HepG2 (cell line): Measurements from ENCODE around the gene KIF9. TPM values are rescaled to one million over a fixed set of nuclear protein-coding genes. Genes with fewer than 3 reads are reported as not detected.

Experiments used
- ATAC-seq: fragments of 200-7000 bp; cut with Tn5 transposase; 3 replicates; pipeline ENCODE4 v1.9.1; 2020; ENCODE audit warnings: mild to moderate bottlenecking, moderate library complexity
- BruUV-seq: library from RNA; stranded (reverse); fragments of 400-500 nt; replicated peaks from 2 replicates; lab custom pipeline; 2021; lab: Mats Ljungman, UMichigan
- CTCF ChIA-PET: fragments of 300-600 bp; formaldehyde crosslinking; extraction: SDS; loops from one replicate; lab custom pipeline; 2021; ENCODE audit warnings: low total read pairs, inconsistent platforms, low intra/inter-chr PET ratio; lab: Yijun Ruan, JAX
- POLR2A ChIA-PET: fragments of 350-600 bp; sonication (Branson Sonifier 250); formaldehyde crosslinking; loops from one replicate; lab custom pipeline; 2020; ENCODE audit warnings: antibody characterized with exemption, inconsistent platforms; lab: Yijun Ruan, JAX
- DNase-seq: peaks from one replicate; pipeline ENCODE4 v3.0.0-alpha.2; 2015; ENCODE audit warnings: low spot score
- FAIRE-seq: peaks from 3 replicates; lab custom pipeline; 2011; peaks lifted over from hg19 to GRCh38; lab: Jason Lieb, UNC
- H2AFZ ChIP-seq: one replicate; pipeline ENCODE4 v1.6.1; 2011; ENCODE audit warnings: low read length, inconsistent platforms
- H3K27ac ChIP-seq: fragments of 300-600 bp; 3 replicates; pipeline ENCODE4 v1.8.0; 2011; ENCODE audit warnings: mixed run types, mild to moderate bottlenecking, mixed read lengths, low read length, inconsistent platforms; ENCODE audit not compliant: insufficient read depth; ENCODE audit errors: extremely low read length
- H3K27me3 ChIP-seq, 2 experiments: fragments of 200-600 bp in 1 of 2; 2 replicates in 1 of 2; 3 replicates in 1 of 2; pipeline versions ENCODE4 v1.6.0 to v1.8.0; 2011; ENCODE audit warnings: low read length in 2 of 2, mild to moderate bottlenecking in 2 of 2, moderate library complexity in 2 of 2, inconsistent platforms in 1 of 2; ENCODE audit not compliant: insufficient read depth in 2 of 2, control insufficient read depth in 1 of 2
- H3K36me3 ChIP-seq, 2 experiments: fragments of 200-600 bp in 1 of 2; replicated peaks in 1 of 2; 2 replicates in 1 of 2; 3 replicates in 1 of 2; pipeline versions ENCODE4 v1.5.1 to v1.8.0; 2011; ENCODE audit warnings: low read length in 2 of 2, inconsistent platforms in 1 of 2; ENCODE audit not compliant: insufficient read depth in 2 of 2, control insufficient read depth in 1 of 2
- H3K4me1 ChIP-seq: 2 replicates; pipeline ENCODE4 v1.5.1; 2012; ENCODE audit warnings: low read length, inconsistent platforms; ENCODE audit not compliant: insufficient read depth
- H3K4me2 ChIP-seq: 2 replicates; pipeline ENCODE4 v1.6.0; 2011; ENCODE audit warnings: low read depth, low read length, inconsistent platforms
- H3K4me3 ChIP-seq, 3 experiments: fragments of 200-600 bp in 1 of 3; sonication (generic), shearing (Covaris generic) in 1 of 3; replicated peaks in 1 of 3; 2 replicates each; pipeline ENCODE4 v1.5.1; 2011 to 2016; ENCODE audit warnings: low read length in 3 of 3, inconsistent platforms in 2 of 3, low read depth in 2 of 3, mild to moderate bottlenecking in 2 of 3, control low read depth in 1 of 3, mixed read lengths in 1 of 3; ENCODE audit not compliant: insufficient read depth in 1 of 3
- H3K79me2 ChIP-seq: one replicate; pipeline ENCODE4 v1.6.1; 2011; ENCODE audit warnings: low read length, inconsistent platforms; ENCODE audit not compliant: insufficient read depth
- H3K9ac ChIP-seq: 2 replicates; pipeline ENCODE4 v1.6.0; 2011; ENCODE audit warnings: mild to moderate bottlenecking, low read depth, low read length, inconsistent platforms; ENCODE audit not compliant: insufficient read depth
- H3K9me3 ChIP-seq: 2 replicates; pipeline ENCODE4 v1.5.1; 2012; ENCODE audit warnings: mild to moderate bottlenecking, low read length
- H4K20me1 ChIP-seq: 2 replicates; pipeline ENCODE4 v1.6.0; 2011; ENCODE audit warnings: inconsistent platforms, mild to moderate bottlenecking, low read length, moderate library complexity; ENCODE audit not compliant: insufficient read depth
- ATF1 ChIP-seq: IDR thresholded peaks from 2 replicates; pipeline ENCODE4 v1.6.1; 2016; ENCODE audit warnings: mild to moderate bottlenecking, control low read depth
- RBM22 ChIP-seq: fragments of 200-400 bp; formaldehyde crosslinking; optimal IDR thresholded peaks from 2 replicates; pipeline ENCODE3; 2017; ENCODE audit warnings: mild to moderate bottlenecking, low read length, moderate library complexity
- TSC22D2 ChIP-seq: sonication (generic); formaldehyde crosslinking; IDR thresholded peaks from 2 replicates; pipeline ENCODE4 v1.5.1; 2020; ENCODE audit warnings: missing genetic modification reagents, mild to moderate bottlenecking, borderline replicate concordance
- ZFP37 ChIP-seq: sonication (generic); formaldehyde crosslinking; IDR thresholded peaks from 2 replicates; pipeline ENCODE4 v1.4.0; 2020; ENCODE audit warnings: missing genetic modification reagents, borderline replicate concordance
- ZNF207 ChIP-seq: fragments of 450-650 bp; IDR thresholded peaks from 2 replicates; pipeline ENCODE4 v1.6.1; 2016; ENCODE audit warnings: antibody characterized with exemption, borderline replicate concordance
- ZNF260 ChIP-seq: sonication (generic); formaldehyde crosslinking; IDR thresholded peaks from 2 replicates; pipeline ENCODE4 v1.4.0; 2020; ENCODE audit warnings: missing genetic modification reagents, low read depth, mild to moderate bottlenecking, borderline replicate concordance
- ZNF3 ChIP-seq: IDR thresholded peaks from 2 replicates; pipeline ENCODE4 v1.7.0; 2017; ENCODE audit warnings: inconsistent platforms
- WGBS: methylation state at CpG from one replicate; pipeline ENCODE4 v1.1.6; 2017; ENCODE audit warnings: low lambda C conversion rate; 5-methylcytosine and 5-hydroxymethylcytosine counted together
- in situ Hi-C: cut with HindIII; loops from 2 replicates; pipeline ENCODE4 v1.10.0; 2017; ENCODE audit warnings: low pct_unique_long_range_greater_than_20kb; ENCODE audit not compliant: extremely low pct_ligation_motif_present
- intact Hi-C: fragments of 100-400 bp; cut with micrococcal nuclease; formaldehyde crosslinking; loops from one replicate; pipeline ENCODE4 v1.10.0; 2022; ENCODE audit not compliant: unreplicated experiment
- polyA plus RNA-seq, 8 experiments: library from polyadenylated mRNA; depleted of rRNA in 3 of 8; stranded (reverse) in 7 of 8; unstranded in 1 of 8; fragments of >200 nt; fragmentation: Illumina TruSeq in 4 of 8; extraction: Trizol in 4 of 8; gene quantifications; 2 replicates each; pipeline versions ENCODE4 v1.2.1 to v1.2.3, GENCODE V29; 2011 to 2016; ENCODE audit warnings: low read depth in 4 of 8, missing spikeins in 1 of 8, mixed read lengths in 1 of 8; ENCODE audit not compliant: insufficient read depth in 1 of 8
- total RNA-seq, 5 experiments: library from RNA; depleted of rRNA; stranded (reverse); fragments of >200 nt; fragmentation: Illumina TruSeq; extraction: Trizol; gene quantifications; 2 replicates each; pipeline ENCODE4 v1.2.3, GENCODE V29; 2016; ENCODE audit warnings: low read depth in 1 of 5
- TF ChIP-seq, protein P1 (sequence below): sonication (generic); formaldehyde crosslinking; IDR thresholded peaks from 2 replicates; pipeline ENCODE4 v1.5.0; 2020; ENCODE audit warnings: missing genetic modification reagents
- TF ChIP-seq, protein P2 (sequence below): sonication (generic); formaldehyde crosslinking; conservative IDR thresholded peaks from 2 replicates; pipeline ENCODE4 v1.4.0; 2020; ENCODE audit warnings: missing genetic modification reagents
- TF ChIP-seq, protein P3 (sequence below): sonication (generic); formaldehyde crosslinking; IDR thresholded peaks from 2 replicates; pipeline ENCODE4 v1.4.0; 2020; ENCODE audit warnings: missing genetic modification reagents

KIF9 gene
- total and polyA plus RNA-seq, 2 of the 13 experiments (the other 11 are each of a cell fraction or from before 2014, with no cell fraction given) = 5.1 to 16.9 TPM

DNA sequence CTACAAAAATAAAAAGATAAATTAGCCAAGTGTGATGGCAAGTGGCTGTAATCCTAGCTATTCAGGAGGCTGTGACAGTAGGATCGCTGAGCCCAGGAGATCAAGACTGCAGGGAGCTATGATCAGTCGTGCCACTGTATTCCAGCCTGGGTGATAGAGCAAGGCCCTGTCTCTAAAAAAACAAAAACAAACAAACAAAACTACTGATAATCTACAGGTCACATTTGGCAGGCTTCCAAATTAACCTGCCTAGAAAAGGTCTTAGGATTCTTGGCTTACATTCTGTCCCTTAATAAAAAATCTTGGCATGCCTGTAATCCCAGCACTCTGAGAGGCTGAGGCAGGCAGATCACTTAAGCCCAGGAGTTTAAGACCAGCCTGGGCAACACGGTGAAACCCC, 85.3 kb downstream of the KIF9 start:
- Histone ChIP-seq H3K9me3 (no peaks in the 10 kb centered on the region), H3K36me3 (no peaks in the 10 kb centered on the region; a peak in 1 of 5 replicates), H4K20me1 (no peaks in the 10 kb centered on the region), H3K9ac (no peak overlapping the region), H3K27me3 (no peaks in the 10 kb centered on the region), H3K79me2 (no peaks in the 10 kb centered on the region), H3K4me3 (no peak overlapping the region), H3K27ac (no peak overlapping the region), H3K4me1 (peaks cover 5% of the 10 kb centered on the region; the same call in 1 of the 2 replicates), H2AFZ (no peak overlapping the region), H3K4me2 (no peak overlapping the region)
- no TSS peak for BruUV-seq
- FAIRE-seq (no peak), ATAC-seq (no peak), DNase-seq (no peak)
- ChIA-PET POLR2A (no interaction called here), CTCF (no interaction called here)
- intact Hi-C loops (no loop called here), in situ Hi-C loops (no loop called here)
- TF ChIP-seq ZNF207 = no peak
- TF ChIP-seq, protein P1, sequence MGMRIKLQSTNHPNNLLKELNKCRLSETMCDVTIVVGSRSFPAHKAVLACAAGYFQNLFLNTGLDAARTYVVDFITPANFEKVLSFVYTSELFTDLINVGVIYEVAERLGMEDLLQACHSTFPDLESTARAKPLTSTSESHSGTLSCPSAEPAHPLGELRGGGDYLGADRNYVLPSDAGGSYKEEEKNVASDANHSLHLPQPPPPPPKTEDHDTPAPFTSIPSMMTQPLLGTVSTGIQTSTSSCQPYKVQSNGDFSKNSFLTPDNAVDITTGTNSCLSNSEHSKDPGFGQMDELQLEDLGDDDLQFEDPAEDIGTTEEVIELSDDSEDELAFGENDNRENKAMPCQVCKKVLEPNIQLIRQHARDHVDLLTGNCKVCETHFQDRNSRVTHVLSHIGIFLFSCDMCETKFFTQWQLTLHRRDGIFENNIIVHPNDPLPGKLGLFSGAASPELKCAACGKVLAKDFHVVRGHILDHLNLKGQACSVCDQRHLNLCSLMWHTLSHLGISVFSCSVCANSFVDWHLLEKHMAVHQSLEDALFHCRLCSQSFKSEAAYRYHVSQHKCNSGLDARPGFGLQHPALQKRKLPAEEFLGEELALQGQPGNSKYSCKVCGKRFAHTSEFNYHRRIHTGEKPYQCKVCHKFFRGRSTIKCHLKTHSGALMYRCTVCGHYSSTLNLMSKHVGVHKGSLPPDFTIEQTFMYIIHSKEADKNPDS (CRISPR knock-in tag) = no peak
- no peak for TF ChIP-seq ZFP37 (CRISPR knock-in tag)
- no peak for TF ChIP-seq TSC22D2 (CRISPR knock-in tag)
- no peak for TF ChIP-seq ATF1
- TF ChIP-seq, protein P2, sequence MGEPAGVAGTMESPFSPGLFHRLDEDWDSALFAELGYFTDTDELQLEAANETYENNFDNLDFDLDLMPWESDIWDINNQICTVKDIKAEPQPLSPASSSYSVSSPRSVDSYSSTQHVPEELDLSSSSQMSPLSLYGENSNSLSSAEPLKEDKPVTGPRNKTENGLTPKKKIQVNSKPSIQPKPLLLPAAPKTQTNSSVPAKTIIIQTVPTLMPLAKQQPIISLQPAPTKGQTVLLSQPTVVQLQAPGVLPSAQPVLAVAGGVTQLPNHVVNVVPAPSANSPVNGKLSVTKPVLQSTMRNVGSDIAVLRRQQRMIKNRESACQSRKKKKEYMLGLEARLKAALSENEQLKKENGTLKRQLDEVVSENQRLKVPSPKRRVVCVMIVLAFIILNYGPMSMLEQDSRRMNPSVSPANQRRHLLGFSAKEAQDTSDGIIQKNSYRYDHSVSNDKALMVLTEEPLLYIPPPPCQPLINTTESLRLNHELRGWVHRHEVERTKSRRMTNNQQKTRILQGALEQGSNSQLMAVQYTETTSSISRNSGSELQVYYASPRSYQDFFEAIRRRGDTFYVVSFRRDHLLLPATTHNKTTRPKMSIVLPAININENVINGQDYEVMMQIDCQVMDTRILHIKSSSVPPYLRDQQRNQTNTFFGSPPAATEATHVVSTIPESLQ (CRISPR knock-in tag) = no peak
- TF ChIP-seq, protein P3, sequence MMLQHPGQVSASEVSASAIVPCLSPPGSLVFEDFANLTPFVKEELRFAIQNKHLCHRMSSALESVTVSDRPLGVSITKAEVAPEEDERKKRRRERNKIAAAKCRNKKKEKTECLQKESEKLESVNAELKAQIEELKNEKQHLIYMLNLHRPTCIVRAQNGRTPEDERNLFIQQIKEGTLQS = no peak
- no peak for TF ChIP-seq ZNF260
- no peak for TF ChIP-seq RBM22
- no peak for TF ChIP-seq ZNF3 (CRISPR knock-in tag)
- WGBS = 73% methylated on average over 3 of the region's 3 CpGs
